GM12872 (cell line): ENCODE data around the gene DHRS11.

ENCODE experiments used
- CTCF ChIP-seq: IDR thresholded peaks from 3 replicates; pipeline ENCODE4 v1.5.1; 2011; ENCODE audit warnings: low read depth, mild to moderate bottlenecking, low read length, moderate library complexity; ENCODE audit not compliant: insufficient read depth

DHRS11 gene

GRCh38 chr17:36611345-36612072, 19.8 kb downstream of the DHRS11 start:
- TF ChIP-seq CTCF = no peak

DNA sequence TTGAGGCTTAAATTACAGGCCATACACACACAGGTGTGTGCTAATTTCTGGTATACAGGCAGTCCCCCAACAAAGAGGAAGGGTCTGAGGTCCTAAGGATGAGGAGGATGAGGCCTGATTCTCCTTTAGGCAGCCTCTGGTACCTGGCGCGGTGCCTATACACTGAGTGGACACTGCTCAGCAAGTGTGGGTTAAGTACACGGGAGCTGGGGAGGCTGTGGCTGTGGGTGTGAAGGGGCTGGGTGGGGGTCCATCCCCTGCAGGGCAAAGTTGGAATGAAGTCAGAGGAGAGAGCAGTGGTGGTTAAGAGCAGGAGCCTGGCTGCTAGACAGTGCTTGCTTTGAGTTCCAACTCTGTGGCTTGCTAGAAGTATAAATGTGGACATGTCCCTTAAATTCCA, 20.6 kb downstream of the DHRS11 start:
- no peak for TF ChIP-seq CTCF

DNA sequence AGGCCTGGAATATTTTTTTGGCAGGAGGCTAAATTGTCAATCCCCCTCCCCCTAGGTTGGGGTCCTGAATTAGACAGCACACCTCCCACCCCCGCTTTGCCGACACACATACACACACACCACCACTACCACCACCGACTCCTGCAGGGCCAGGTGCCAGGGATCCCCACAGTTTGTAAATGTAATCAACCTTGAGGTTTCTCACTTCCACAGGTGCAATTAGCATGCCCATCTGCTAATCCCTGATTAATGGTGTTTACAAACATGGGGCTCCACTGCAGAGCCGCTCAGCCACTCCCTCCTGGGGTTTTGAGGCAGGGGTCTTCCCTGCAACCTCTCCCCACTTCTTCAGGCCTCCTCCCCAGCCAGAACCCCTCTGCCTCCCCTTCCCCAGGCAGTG, 21.5 kb downstream of the DHRS11 start:
- TF ChIP-seq CTCF = no peak

- TF ChIP-seq CTCF = no peak
These were observed 22.4 kb downstream of the DHRS11 start for GRCh38 chr17:36614081-36614480.

DNA sequence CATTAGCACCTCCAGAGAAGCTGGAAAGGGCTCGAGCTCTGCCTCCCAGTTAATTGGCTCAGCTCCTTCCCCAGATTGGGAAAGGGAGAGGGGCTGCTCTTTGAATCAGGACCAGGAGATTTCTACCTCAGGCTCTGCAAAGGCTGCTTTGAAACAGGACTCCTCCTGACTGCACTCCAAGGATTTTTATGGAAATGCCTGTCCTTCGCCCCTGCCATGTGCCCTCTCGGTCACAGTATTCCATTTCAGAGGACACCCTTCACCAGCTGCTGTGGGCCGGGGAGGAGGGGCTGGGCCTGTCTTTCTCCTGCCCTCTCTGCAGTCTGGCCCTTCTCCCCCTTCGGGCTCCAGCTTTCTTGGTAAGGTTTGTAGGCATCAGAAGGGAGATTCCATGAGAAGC, 23.3 kb downstream of the DHRS11 start:
- no peak for TF ChIP-seq CTCF

DNA sequence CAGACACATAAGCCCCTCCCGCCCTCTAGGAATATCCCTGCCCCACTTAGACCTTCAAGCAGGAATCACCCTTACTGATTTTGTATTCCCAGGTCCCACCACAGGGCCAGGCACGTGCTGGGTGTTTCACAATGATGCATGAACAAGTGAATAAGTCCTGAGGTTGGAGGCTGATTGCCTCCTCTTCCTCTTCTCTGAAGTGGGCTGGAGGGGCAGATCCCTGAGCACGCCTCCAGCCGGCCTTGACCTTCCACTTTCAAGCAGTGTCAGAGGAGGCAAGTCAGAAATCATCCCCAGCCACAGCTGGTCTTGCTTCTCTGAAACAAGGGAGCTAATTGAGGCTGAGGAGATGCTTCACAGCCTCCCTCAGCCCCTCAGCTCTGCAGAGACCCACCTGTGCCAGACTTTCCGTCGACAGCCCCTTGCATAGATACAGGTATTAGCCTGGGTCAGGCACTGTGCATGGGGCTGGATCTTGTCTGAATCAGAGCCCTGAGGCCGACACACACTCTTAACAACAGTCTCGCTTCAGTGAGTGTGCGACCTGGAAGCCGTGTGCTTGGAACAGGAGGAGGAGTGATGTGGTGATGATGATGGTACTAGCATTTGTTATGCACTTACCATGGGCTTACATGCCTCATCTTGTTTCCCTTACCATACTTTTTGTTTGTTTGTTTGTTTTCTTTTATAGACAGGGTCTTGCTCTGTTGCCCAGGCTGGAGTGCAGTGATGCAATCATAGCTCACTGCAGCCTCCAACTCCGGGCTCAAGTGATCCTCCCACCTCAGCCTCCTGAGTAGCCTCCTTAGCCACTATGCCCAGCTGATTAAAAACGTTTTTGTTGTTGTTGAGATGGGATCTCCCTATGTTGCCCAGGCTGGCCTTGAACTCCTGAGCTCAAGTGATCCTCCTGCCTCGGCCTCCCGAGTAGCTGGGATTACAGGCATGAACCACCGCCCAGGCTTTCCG, 24.7 kb downstream of the DHRS11 start:
- TF ChIP-seq CTCF = no peak

DNA sequence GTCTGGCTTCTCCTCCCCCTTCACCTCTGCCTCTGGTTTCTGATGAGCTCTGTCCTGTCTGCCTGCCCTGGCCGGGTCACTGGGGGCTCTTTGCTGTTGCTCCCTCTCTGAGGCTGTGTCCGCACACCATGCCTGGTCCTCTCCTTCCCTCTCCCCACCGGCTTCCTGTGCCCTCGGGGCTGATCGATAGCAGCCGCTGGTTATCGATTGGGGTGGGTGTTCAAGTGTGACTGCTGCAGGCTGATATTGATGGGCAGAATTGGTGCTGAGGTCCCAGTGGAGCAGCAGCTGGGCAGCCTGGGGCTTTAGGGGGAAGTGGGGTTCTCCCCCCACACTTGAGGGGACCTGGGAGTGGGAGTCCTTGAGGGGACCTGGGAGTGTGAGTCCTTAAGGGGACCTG, 26.1 kb downstream of the DHRS11 start:
- no peak for TF ChIP-seq CTCF
